Right lobe of liver (tissue), 4 donors: ENCODE measurements around the gene FASTKD1.

Experiments
- POLR2A ChIP-seq: fragments of 450-650 bp; IDR thresholded peaks from one replicate; pipeline ENCODE4 v1.6.1; 2017; ENCODE audit warnings: antibody characterized with exemption, mild to moderate bottlenecking
- TF ChIP-seq, protein P1 (sequence below), 4 donors: fragments of 200-600 bp in 3 of 4; fragments of 450-650 bp in 1 of 4; IDR thresholded peaks; one replicate each; pipeline versions ENCODE4 v1.5.1 to v1.8.0; 2016 to 2022; ENCODE audit warnings: antibody characterized with exemption in 4 of 4, mild to moderate bottlenecking in 2 of 4
- donor health status: DM: no; HTN: no; CAD: no.
- donor health status: DM: no; HTN: no; CAD: no.
- donor health status: DM: no; HTN: yes; CAD: no.

DNA sequence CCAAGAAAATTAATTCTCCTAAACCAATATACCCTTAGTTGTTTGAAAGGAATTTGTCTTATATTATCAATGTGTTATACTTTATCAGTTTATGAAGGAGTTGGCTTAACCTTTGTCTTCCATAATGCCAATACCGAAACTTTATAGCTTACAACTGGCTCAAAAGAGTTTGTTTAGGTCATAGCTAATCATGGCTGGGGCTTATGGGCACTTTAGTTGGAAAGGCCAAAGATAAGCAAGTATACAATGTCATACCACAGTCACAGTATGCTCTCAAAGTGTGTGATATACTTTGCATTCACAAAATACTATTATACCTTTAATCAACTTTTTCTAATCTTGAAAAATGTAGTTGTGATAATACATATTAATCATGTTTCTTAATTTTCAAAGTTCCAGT, 61.8 kb downstream of the FASTKD1 start:
- TF ChIP-seq POLR2A: no peak
- TF ChIP-seq, protein P1, sequence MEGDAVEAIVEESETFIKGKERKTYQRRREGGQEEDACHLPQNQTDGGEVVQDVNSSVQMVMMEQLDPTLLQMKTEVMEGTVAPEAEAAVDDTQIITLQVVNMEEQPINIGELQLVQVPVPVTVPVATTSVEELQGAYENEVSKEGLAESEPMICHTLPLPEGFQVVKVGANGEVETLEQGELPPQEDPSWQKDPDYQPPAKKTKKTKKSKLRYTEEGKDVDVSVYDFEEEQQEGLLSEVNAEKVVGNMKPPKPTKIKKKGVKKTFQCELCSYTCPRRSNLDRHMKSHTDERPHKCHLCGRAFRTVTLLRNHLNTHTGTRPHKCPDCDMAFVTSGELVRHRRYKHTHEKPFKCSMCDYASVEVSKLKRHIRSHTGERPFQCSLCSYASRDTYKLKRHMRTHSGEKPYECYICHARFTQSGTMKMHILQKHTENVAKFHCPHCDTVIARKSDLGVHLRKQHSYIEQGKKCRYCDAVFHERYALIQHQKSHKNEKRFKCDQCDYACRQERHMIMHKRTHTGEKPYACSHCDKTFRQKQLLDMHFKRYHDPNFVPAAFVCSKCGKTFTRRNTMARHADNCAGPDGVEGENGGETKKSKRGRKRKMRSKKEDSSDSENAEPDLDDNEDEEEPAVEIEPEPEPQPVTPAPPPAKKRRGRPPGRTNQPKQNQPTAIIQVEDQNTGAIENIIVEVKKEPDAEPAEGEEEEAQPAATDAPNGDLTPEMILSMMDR (IDR thresholded peaks at IDR 0.05): no peak
